Adipocyte (in vitro differentiated cells): ENCODE measurements around the gene LTBP3.
A peak's percentile ranks its signal among the peaks of the same experiment; 100 is the strongest.

Experiments used
- DNase-seq: peaks from one replicate; pipeline ENCODE4 v3.0.0-alpha.2; 2015; ENCODE audit warnings: low read depth
- H3K27me3 ChIP-seq: replicated peaks from 2 replicates; pipeline ENCODE4 v1.7.0; 2013; ENCODE audit warnings: mild to moderate bottlenecking, low read length, moderate library complexity; ENCODE audit not compliant: control insufficient read depth, insufficient read depth
- H3K36me3 ChIP-seq: 2 replicates; pipeline ENCODE4 v1.7.0; 2013; ENCODE audit warnings: low read length, mild to moderate bottlenecking, moderate library complexity; ENCODE audit not compliant: control insufficient read depth, insufficient read depth, severe bottlenecking
- H3K4me1 ChIP-seq: 2 replicates; pipeline ENCODE4 v1.7.0; 2013; ENCODE audit warnings: mild to moderate bottlenecking, low read length, moderate library complexity; ENCODE audit not compliant: control insufficient read depth, insufficient read depth
- H3K4me3 ChIP-seq: 2 replicates; pipeline ENCODE4 v1.7.0; 2013; ENCODE audit warnings: mild to moderate bottlenecking, low read length, moderate library complexity
- H3K9ac ChIP-seq: 2 replicates; pipeline ENCODE4 v1.7.0; 2013; ENCODE audit warnings: mild to moderate bottlenecking, low read length, moderate library complexity
- H3K9me3 ChIP-seq: 2 replicates; pipeline ENCODE4 v1.7.0; 2013; ENCODE audit warnings: mild to moderate bottlenecking, low read length, moderate library complexity; ENCODE audit not compliant: control insufficient read depth

Gene LTBP3

DNA sequence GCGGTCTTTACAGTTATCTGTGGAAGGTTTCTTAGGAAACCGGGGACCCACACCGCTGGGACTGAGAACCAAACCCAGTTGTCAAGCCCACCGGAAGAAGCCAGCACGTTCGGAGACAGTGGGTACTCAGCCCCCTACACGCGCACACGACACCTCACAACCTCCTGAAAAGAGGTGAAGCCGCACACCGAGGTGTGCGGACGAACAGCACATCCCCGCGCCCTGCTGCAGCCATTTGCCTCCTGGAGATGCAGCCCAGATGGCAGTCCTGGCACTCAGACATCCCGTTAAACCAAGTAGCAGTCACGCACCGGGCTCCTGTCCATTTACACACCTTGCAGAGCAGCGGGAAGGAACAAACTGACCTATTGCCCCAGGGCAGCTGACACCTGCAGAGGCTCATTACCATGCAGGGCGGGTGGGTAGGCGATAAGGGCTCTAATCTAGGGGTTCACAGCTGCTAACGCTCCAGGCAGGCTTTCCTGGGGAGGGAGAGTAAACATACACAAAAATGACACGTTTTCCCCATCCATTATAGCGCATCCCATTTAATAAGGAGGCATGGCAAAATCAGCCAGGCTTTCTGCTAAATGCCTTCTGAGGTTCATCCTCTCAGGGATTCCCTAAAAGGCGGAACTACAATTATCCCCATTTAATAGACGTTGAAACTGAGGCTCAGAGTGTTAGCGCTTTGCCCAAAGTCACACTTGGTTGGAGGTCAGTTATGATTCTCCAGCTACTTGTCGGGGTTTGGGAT is 16.8 kb upstream of the LTBP3 start:
- Histone ChIP-seq H3K9me3 (no peaks in the 10 kb centered on the region), H3K4me1 (peaks cover 53% of the 10 kb centered on the region), H3K9ac (peak overlapping the region; percentile 89), H3K36me3 (peaks cover 8% of the 10 kb centered on the region), H3K27me3 (no peaks in the 10 kb centered on the region), H3K4me3 (peak overlapping the region; percentile 80)
- DNase-seq = peak; percentile 27

DNA sequence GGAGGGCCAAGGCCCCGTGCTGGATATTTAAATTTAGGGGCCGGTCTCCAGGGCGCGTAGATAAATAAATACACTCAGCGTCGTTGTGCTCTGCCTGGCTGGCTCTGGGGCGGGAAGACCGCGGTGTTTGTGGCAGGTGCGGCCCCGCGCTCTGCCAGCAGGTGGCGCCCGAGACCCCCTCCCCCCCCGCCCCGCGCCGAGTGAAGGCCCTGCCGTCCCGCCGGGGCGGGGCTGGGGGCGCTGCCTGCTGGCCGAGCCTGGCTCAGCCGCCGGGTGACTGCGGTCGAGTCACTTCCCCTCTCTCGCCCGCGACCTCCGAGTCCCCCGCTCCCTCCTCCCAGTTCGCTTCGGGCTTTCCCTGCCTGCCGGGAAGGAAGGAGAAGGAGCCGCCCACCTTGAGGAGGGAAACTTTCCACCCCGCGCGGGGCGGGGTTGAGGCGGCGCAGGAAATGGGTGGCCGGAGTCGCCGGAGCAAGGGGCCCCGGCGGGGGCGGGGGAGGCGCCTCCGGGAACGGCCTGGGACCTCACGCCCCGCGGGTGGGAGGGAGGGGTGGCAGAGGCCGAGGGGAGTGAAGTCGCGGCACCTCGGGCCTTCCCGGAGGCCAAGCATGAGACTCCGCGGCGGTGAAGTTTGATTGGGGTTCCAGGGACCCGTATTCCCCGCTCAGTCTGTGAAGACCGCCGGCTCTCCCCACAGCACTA is 16.1 kb upstream of the LTBP3 start:
- Histone ChIP-seq H3K36me3 (peaks cover 3% of the 10 kb centered on the region), H3K9ac (peak overlapping the region; percentile 99), H3K4me3 (peak overlapping the region; percentile 100), H3K4me1 (peaks cover 56% of the 10 kb centered on the region), H3K27me3 (no peaks in the 10 kb centered on the region), H3K9me3 (no peaks in the 10 kb centered on the region)
- peak; percentile 94 for DNase-seq

DNA sequence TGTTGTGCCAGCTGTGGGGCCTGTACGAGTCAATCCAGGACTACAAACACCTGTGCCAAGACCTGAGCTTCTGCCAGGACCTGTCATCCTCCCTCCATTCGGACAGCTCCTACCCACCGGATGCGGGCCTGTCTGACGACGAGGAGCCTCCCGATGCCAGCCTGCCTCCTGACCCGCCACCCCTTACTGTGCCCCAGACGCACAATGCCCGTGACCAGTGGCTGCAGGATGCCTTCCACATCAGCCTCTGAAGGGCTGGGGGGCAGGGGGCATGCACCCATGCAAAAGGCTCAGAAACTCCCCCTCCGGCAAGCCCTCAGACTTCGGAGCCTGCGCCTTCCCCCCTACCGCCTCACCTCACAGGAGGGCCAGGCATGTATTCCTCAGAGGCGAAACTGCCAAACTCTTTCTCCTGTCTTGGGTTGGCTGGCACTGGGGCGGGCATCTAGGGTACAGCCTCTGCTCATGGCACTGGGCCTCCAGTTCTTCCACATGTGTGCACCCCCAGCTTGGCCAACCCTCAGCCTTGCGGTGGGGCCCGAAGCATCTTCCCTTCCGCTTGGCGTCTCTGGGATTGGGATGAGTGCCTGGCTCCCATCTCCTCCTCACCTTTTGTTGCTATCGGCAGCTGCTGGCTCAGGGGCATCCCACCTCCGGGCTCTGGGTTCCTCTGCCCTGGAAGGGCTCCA is 15.4 kb upstream of the LTBP3 start:
- Histone ChIP-seq H3K4me3 (peak overlapping the region; percentile 100), H3K9me3 (no peaks in the 10 kb centered on the region), H3K4me1 (peaks cover 64% of the 10 kb centered on the region), H3K36me3 (peaks cover 3% of the 10 kb centered on the region), H3K9ac (peak overlapping the region; percentile 99), H3K27me3 (no peaks in the 10 kb centered on the region)
- peak; percentile 32 for DNase-seq

DNA sequence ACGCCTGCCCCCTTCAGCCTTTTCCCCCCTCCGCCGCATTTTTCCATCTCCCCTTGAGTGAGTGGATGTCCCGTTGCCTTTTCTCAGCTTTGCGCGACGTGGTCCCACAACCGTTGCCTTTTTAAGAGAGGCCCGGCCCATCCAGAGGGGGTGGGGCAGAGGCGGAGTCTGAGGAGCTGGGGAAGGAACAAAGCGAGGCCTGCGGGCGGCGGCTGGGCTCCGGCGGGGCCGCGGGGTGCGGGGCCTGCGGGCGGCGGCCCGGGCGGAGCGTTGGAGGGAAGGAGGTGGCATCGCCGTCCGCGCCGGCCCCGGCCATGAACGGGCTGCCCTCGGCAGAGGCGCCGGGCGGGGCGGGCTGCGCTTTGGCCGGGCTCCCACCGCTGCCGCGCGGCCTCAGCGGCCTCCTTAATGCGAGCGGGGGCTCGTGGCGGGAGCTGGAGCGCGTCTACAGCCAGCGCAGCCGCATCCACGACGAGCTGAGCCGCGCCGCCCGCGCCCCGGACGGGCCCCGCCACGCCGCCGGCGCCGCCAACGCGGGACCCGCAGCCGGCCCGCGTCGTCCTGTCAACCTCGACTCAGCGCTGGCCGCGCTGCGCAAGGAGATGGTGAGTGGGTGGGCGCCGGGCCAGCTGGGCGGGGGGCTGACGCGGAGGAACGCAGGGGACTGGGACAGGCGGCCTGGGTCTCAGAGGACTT is 14.3 kb upstream of the LTBP3 start, which contains the start of gene FAM89B:
TSS of gene FAM89B (plus strand) at position 183 of the 696 bp plus-strand sequence. CDS start at position 315, 132 bp downstream.
- peaks cover 57% of the 10 kb centered on the region for H3K4me1 ChIP-seq

DNA sequence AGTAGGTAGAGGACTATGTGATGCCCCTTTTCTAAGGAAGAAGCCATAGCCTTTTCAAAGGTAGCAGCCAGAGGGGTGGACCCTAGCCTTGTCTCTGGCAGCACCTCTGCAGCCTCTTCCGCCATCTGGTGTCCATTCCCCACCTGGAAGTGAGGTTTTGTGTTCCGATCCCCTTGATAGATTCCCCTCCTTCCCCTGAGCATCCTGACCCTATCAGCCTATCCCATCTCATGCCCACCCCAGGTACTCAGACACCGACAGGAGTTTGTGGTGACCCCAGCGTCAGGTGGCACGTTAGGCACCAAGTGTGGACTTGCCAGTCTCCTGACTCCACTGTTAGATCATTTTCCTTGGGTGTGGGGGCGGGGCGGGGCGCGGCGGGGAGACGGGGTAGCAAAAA is 13.8 kb upstream of the LTBP3 start:
- Histone ChIP-seq H3K9me3 (no peaks in the 10 kb centered on the region), H3K27me3 (no peaks in the 10 kb centered on the region), H3K4me3 (peak overlapping the region; percentile 100), H3K9ac (peak overlapping the region; percentile 99), H3K36me3 (peaks cover 9% of the 10 kb centered on the region), H3K4me1 (peaks cover 51% of the 10 kb centered on the region)
- DNase-seq = peak; percentile 47

More for the DNA sequence above, 14.3 kb upstream of the LTBP3 start, which contains the start of gene FAM89B:
- no peaks in the 10 kb centered on the region for H3K27me3 ChIP-seq
- no peaks in the 10 kb centered on the region for H3K9me3 ChIP-seq
- DNase-seq = peak; percentile 92
- H3K4me3 ChIP-seq = peak within 1 kb of the TSS; percentile 100
- H3K36me3 ChIP-seq = peaks cover 9% of the 10 kb centered on the region
- H3K9ac ChIP-seq = peak within 1 kb of the TSS; percentile 99

- no peak for DNase-seq
- Histone ChIP-seq H3K4me1 (peaks cover 46% of the 10 kb centered on the region), H3K9ac (peak overlapping the region; percentile 99), H3K9me3 (no peaks in the 10 kb centered on the region), H3K4me3 (peak overlapping the region; percentile 100), H3K36me3 (peaks cover 9% of the 10 kb centered on the region), H3K27me3 (no peaks in the 10 kb centered on the region)
Measured at GRCh38 chr11:65571420-65571819, 13.3 kb upstream of the LTBP3 start.

- peak; percentile 99 for DNase-seq
- no peaks in the 10 kb centered on the region for H3K9me3 ChIP-seq
- H3K27me3 ChIP-seq = no peaks in the 10 kb centered on the region
- peak within 1 kb of the TSS; percentile 100 for H3K4me3 ChIP-seq
- peaks cover 9% of the 10 kb centered on the region for H3K36me3 ChIP-seq
- peaks cover 39% of the 10 kb centered on the region for H3K4me1 ChIP-seq
- peak within 1 kb of the TSS; percentile 99 for H3K9ac ChIP-seq
Measured at GRCh38 chr11:65569973-65570918, 12.1 kb upstream of the LTBP3 start, which contains the start of gene ZNRD2. ZNRD2 (plus strand) TSS chr11:65570477; CDS start chr11:65570492, 15 bp downstream.

DNA sequence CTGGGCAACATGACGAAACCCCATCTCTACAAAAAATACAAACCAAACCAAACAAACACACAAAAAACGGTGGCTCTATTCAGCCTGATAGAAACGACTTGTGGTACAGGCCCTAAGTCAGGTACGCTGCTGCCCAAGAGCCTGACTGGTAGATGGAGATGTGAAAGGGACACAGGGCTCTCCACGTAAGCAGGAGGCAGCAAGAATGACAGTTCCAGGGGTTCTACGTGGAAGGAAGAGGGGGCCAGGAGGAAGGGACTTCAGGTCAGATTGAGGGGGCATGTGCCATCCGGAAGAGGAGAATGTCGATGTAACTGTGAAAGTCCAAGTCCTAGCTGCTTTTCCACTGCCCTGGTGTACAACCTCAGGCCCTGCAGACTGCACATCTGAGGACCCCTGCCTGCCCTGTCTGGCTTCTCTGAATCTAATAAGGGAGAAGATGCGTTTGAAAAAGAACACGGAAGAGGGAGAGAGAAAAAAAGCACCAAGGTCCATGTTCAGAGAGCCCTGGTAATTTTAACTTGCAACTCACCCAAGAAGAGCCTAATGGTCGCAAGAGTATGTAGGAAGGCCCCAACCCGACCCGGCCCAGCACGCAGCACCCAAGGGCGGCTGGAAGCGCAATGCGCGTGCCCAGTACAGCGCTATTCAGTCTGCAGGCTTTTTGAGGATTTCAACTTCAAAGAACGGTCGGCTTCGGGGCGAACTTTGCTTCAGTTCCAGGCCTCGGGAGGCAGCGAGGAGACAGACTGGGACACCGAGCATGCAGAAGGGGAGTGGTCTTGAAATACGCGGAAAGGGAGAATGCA is 11.2 kb upstream of the LTBP3 start:
- Histone ChIP-seq H3K9me3 (no peaks in the 10 kb centered on the region), H3K36me3 (peaks cover 9% of the 10 kb centered on the region), H3K9ac (peak overlapping the region; percentile 99), H3K4me3 (peak overlapping the region; percentile 100), H3K4me1 (peaks cover 32% of the 10 kb centered on the region), H3K27me3 (no peaks in the 10 kb centered on the region)
- no peak for DNase-seq

DNA sequence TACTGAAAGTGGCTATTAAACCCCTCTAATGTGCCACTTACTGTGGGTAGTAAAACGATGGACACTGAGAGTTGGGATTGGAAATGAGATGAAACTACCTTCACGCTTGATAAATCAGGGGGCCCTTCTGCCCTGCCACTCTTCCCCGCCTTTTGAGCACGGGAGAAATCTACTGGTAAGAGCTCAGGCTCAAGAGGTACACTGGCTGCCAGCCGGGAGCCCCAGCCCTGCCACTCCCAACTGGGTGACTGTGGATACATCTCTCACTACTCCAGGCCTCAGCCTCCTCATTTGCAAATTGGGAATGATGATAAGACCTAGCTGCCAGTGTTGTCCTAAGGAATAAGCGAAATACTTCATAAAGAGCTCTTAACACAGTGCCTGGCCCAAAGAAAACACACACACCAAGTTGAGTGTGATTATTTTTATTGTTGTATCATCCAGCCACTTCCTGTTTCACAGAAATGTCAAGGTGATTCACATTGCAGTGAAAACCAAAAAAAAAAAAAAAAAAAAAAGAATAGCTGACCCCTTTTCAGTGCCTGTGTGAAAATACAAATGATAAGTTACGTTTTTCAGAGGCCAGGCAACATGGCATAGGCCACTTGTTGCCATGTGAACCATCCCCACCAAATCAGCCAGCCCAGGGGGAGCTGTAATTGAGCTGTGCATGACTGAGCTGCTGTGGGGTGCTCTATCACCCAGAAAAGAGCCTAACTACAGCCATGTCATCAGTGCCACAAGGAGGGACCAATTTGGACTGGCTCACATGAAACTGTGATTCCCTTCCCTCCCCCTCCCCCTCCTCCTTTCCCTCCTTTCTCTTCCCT is 7.7 kb upstream of the LTBP3 start:
- Histone ChIP-seq H3K4me3 (no peak overlapping the region), H3K9ac (no peak overlapping the region), H3K4me1 (peaks cover 21% of the 10 kb centered on the region), H3K27me3 (no peaks in the 10 kb centered on the region), H3K9me3 (no peaks in the 10 kb centered on the region), H3K36me3 (peaks cover 5% of the 10 kb centered on the region)
- DNase-seq = no peak
